ENCODE results near the gene ALPK1. TPM values are rescaled to one million over a fixed set of nuclear protein-coding genes. Genes with fewer than 3 reads are reported as not detected.

Gene ALPK1
- total and polyA plus RNA-seq, 2 of the 8 experiments (the other 6 are each of a cell fraction or from before 2014, with no cell fraction given): 0.08 to 0.43 TPM

DNA sequence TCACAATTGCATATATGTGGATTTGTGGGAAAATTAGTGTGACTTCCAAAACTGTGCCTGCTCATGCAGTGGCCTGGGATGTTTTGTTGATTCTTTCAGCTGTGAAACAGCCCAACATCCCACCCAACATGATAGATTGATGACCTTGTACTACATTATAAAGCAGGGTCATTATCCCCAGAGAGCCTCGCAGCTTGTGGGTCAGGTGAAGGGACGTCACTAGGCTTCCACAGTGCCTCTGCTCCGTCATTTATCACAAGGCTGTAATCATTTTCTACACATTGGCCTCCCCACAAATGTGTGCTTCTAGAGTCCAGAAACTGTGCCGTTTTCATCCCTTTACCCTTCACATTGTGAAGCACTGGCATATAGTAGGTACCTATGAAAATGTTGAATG lies 31.6 kb downstream of the ALPK1 start:
- Histone ChIP-seq H3K23ac (ENCODE audit: insufficient read length) (no peak overlapping the region), H3K27me3 (replicated peaks in 1 of 4; ENCODE audit: control insufficient read depth in 3 of 4, extremely low read depth in 1 of 4, insufficient read depth in 3 of 4, low read length in 3 of 4) (no peaks in the 10 kb centered on the region; a peak in 2 of 7 replicates), H2BK12ac (ENCODE audit: low read depth, low read length) (no peak overlapping the region), H2AFZ (ENCODE audit: low read length) (no peak overlapping the region), H3K79me2 (ENCODE audit: control insufficient read depth in 1 of 2, insufficient read depth in 2 of 2, low read length in 2 of 2) (no peaks in the 10 kb centered on the region), H3K9ac (replicated peaks in 1 of 4; ENCODE audit: extremely low read depth in 1 of 4, low read depth in 3 of 4, low read length in 3 of 4) (no peak overlapping the region), H3K4me3 (ENCODE audit: extremely low read depth in 1 of 4, insufficient read depth in 2 of 4, low read depth in 3 of 4, low read length in 4 of 4) (no peak overlapping the region), H3K14ac (ENCODE audit: insufficient read length) (no peak overlapping the region), H4K20me1 (replicated peaks in 1 of 2; ENCODE audit: control insufficient read depth in 1 of 2, insufficient read depth in 2 of 2, low read length in 2 of 2) (no peaks in the 10 kb centered on the region), H3K4ac (replicated peaks; ENCODE audit: insufficient read length, low read depth, low read length) (no peak overlapping the region), H2BK120ac (replicated peaks; ENCODE audit: low read depth, low read length) (no peak overlapping the region), H4K8ac (ENCODE audit: extremely low read depth, insufficient read depth, low read length) (no peak overlapping the region), H3K4me1 (replicated peaks in 1 of 4; ENCODE audit: control insufficient read depth in 3 of 4, insufficient read depth in 4 of 4, low read length in 3 of 4) (peaks cover 0 to 2% (median 0%) of the 10 kb centered on the region in 4 experiments; a peak in 1 of 7 replicates), H4K91ac (replicated peaks; ENCODE audit: insufficient read length, low read length) (no peak overlapping the region), H3K36me3 (ENCODE audit: control insufficient read depth in 2 of 4, insufficient read depth in 4 of 4, low read length in 3 of 4) (no peaks in the 10 kb centered on the region), H2BK15ac (ENCODE audit: low read length) (no peak overlapping the region), H2BK5ac (ENCODE audit: low read depth, low read length) (no peak overlapping the region), H2AK5ac (ENCODE audit: low read depth, low read length) (no peak overlapping the region), H3K27ac (ENCODE audit: low read depth, low read length) (no peak overlapping the region), H3K79me1 (ENCODE audit: low read depth, low read length) (no peaks in the 10 kb centered on the region), H3K4me2 (ENCODE audit: insufficient read depth in 1 of 2, low read depth in 2 of 2, low read length in 2 of 2) (no peak overlapping the region), H3K56ac (replicated peaks; ENCODE audit: insufficient read length, low read depth, low read length) (no peak overlapping the region), H3K18ac (ENCODE audit: extremely low read depth, low read length) (no peak overlapping the region), H3K9me3 (ENCODE audit: insufficient read depth in 2 of 2, low read depth in 1 of 2, low read length in 1 of 2) (no peaks in the 10 kb centered on the region), H2BK20ac (ENCODE audit: low read length) (no peak overlapping the region), H4K5ac (ENCODE audit: insufficient read length, low read depth, low read length) (no peak overlapping the region), H3K23me2 (ENCODE audit: low read depth, low read length) (no peaks in the 10 kb centered on the region)
- ChIA-PET POLR2A (ENCODE audit: partially characterized antibody) (no interaction called here), CTCF (ENCODE audit: partially characterized antibody) (interaction anchor here (0.6 to 6.4 kb wide), 37 partner anchors 9 to 609 kb away, joined by 3 to 133 read pairs (median 5); partner anchors contain the start of gene NEUROG2)
- DNase-seq (ENCODE audit: low read depth in 1 of 2, low spot score in 2 of 2) (no peak), FAIRE-seq (no peak)
- WGBS, 2 experiments (ENCODE audit: extremely low coverage in 1 of 2, insufficient coverage in 1 of 2, insufficient read length in 1 of 2, insufficient replicate concordance in 2 of 2, low coverage in 1 of 2, low lambda C conversion rate in 2 of 2, missing lambda C conversion rate in 1 of 2): 92% methylated on average over 4 of the region's 4 CpGs; no CpG with 5 or more reads in 1 of the 2 experiments
- TF ChIP-seq USF2 (IDR thresholded peaks at IDR 0.05; ENCODE audit: low read length) (no peak), FOSL1 (IDR thresholded peaks at IDR 0.05; ENCODE audit: insufficient read depth, low read depth, low read length) (no peak), YY1 (IDR thresholded peaks at IDR 0.05; ENCODE audit: low read depth, low read length) (no peak), SIRT6 (IDR thresholded peaks at IDR 0.05; ENCODE audit: low read length) (no peak), EZH2 (IDR thresholded peaks at IDR 0.05; ENCODE audit: low read depth, low read length, severe bottlenecking) (no peak), EGR1 (IDR thresholded peaks at IDR 0.05; ENCODE audit: borderline replicate concordance, low read depth, low read length) (no peak)
- TF ChIP-seq, protein P1, sequence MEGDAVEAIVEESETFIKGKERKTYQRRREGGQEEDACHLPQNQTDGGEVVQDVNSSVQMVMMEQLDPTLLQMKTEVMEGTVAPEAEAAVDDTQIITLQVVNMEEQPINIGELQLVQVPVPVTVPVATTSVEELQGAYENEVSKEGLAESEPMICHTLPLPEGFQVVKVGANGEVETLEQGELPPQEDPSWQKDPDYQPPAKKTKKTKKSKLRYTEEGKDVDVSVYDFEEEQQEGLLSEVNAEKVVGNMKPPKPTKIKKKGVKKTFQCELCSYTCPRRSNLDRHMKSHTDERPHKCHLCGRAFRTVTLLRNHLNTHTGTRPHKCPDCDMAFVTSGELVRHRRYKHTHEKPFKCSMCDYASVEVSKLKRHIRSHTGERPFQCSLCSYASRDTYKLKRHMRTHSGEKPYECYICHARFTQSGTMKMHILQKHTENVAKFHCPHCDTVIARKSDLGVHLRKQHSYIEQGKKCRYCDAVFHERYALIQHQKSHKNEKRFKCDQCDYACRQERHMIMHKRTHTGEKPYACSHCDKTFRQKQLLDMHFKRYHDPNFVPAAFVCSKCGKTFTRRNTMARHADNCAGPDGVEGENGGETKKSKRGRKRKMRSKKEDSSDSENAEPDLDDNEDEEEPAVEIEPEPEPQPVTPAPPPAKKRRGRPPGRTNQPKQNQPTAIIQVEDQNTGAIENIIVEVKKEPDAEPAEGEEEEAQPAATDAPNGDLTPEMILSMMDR (IDR thresholded peaks at IDR 0.05; ENCODE audit: control extremely low read depth in 1 of 3, insufficient read depth in 1 of 3, low read depth in 1 of 3, low read length in 3 of 3): no peak
